VCaP (cell line): ENCODE measurements around the gene DPEP1.

Experiments
- H3K27ac ChIP-seq: fragments of 450-650 bp; 2 replicates; pipeline ENCODE4 v1.5.1; 2017
- TF ChIP-seq, protein P1 (sequence below): fragments of 450-650 bp; conservative IDR thresholded peaks from 2 replicates; pipeline ENCODE4 v1.5.1; 2017; ENCODE audit warnings: mild to moderate bottlenecking, moderate library complexity

Gene DPEP1

DNA sequence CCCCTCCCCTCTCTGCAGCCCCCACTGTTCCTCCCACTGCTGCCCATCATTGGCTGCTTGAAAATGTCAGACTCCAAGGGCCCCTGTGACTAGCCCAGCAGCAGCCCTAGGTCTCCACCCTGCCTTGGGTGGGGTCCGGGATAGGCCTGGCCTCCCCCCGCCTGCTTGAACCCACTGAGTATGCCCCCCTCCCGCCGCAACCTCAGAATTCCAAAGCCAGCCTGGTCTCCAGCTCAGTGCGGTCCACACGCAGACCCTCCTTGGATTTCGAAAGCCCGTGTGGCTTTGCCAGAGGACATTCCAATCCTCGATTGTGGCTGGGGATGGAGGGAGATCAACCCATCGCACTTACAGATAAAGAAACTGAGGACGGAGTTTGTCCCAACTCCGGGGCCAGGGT lies 6.4 kb downstream of the DPEP1 start:
- H3K27ac ChIP-seq, result no peak overlapping the region

DNA sequence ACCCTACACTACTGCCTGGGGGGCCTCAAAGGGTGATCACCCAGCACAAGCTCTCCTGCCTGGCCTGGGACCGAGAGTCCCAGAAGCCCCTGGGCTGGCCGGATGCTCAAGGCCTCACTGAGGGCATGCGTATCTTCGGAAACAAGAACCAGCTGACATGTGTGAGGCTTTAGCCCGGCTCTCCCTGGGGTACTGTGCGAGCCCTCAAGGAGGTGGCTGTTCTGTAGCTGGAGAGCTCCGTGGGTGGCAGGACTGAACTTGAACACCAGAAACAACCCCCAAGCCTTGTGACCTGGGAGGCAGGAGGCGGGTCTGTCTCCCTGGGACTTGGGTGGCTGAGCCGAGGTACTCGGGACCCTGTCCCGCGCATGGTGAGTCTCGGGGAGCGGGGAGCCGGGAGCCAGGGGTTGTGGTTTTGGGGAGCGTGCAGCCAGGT lies 7.0 kb downstream of the DPEP1 start:
- TF ChIP-seq, protein P1, sequence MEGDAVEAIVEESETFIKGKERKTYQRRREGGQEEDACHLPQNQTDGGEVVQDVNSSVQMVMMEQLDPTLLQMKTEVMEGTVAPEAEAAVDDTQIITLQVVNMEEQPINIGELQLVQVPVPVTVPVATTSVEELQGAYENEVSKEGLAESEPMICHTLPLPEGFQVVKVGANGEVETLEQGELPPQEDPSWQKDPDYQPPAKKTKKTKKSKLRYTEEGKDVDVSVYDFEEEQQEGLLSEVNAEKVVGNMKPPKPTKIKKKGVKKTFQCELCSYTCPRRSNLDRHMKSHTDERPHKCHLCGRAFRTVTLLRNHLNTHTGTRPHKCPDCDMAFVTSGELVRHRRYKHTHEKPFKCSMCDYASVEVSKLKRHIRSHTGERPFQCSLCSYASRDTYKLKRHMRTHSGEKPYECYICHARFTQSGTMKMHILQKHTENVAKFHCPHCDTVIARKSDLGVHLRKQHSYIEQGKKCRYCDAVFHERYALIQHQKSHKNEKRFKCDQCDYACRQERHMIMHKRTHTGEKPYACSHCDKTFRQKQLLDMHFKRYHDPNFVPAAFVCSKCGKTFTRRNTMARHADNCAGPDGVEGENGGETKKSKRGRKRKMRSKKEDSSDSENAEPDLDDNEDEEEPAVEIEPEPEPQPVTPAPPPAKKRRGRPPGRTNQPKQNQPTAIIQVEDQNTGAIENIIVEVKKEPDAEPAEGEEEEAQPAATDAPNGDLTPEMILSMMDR, result no peak
- no peak overlapping the region for H3K27ac ChIP-seq

More for the DNA sequence above, 6.4 kb downstream of the DPEP1 start:
- TF ChIP-seq, protein P1, result no peak

DNA sequence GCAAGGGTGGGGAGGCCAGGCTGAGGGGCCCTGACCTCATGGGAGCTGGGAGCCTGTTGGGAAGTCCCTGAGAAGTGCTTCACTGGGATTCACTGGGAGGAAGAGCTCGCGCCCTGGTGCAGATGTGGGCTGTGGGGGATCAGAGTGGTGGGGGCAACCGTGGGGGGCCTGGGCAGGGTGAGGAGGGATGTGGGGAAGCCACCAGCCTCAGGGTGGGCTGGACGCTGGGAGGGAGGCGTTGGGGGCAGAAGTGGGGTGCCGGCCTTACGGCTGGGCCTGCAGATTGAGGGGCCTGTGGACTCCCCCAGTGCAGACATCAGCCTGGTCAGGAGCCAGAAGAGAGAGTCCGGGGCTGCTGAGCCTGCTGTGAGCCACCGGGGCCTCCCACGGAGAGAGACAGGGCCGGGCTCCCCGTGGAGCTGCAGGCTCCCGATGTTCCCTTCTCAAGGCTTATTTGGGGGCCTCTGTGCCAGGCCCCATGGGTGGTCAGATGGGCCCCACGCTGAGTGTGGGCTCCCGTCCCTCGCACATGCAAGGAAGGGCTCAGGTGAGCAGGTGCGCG lies 7.8 kb downstream of the DPEP1 start:
- TF ChIP-seq, protein P1, result no peak
- no peak overlapping the region for H3K27ac ChIP-seq

DNA sequence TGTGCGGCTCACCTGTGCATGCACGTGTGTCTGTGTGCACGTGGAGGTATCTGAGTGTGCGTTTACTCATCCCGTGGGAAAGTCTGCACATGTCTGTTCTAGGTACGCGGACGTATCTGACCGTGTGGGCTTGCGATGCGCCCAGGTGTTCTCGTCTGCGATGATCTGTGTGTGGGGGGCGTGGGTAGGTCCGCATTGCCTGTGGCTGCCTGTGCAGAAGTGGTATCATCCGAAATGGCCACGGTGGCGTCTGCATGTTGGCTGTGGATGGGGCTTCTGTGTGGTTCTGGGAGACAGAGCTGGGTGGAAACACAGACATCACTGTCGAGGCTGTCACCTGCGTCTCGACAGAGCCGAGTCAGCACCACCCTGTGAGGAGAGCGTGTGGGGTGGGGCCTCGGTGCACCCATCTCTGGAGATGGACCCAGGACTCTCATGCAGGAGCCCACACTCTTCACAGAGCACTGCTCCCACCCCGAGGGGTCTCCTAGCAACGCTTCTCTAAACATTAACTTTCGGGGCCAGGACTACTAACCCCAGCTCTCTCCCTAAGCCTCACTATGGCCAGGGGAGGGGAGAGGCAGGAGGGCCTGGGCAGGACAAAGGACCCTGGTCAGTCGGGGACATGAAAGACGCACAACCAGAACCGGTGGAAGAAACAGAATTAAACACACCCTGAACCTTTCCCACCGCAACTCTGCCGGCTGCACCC lies 8.4 kb downstream of the DPEP1 start:
- H3K27ac ChIP-seq, result no peak overlapping the region
- TF ChIP-seq, protein P1, result no peak

DNA sequence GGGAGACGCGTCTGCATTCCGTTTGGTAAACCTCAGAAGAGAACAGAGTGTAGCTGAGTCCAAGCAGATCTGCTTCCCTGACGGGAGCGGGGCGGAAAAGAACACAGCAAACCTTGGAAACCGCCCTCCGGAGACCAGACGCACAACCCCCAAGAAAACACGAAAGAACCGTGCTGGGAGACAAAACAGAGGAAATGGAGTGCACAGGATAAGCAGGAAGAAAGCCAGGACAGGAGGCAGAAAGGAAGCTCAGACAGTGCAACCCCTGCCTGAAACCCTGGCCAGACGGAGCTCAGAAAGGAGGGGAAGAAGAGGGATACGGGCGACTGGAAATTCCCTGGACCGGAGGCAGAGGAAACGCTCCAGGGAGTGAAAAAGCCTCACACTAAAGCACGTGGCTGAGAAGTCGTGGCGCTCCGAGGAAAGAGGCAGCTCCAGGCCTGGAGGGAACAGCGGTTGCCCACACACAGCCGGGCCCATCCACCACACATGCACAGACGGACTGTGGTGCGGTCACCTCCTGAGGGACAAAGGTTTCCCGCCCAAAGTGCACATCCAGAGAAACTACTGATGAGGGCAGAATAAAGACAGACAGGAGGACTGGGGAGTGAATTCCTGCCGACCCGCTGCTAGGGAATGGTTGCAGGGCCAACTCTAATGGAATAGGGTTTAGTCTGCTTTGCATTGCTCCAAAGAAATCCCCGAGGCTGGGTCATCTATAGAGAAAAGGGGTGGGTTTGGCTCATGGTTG lies 10.2 kb downstream of the DPEP1 start:
- TF ChIP-seq, protein P1, result no peak
- no peak overlapping the region for H3K27ac ChIP-seq

DNA sequence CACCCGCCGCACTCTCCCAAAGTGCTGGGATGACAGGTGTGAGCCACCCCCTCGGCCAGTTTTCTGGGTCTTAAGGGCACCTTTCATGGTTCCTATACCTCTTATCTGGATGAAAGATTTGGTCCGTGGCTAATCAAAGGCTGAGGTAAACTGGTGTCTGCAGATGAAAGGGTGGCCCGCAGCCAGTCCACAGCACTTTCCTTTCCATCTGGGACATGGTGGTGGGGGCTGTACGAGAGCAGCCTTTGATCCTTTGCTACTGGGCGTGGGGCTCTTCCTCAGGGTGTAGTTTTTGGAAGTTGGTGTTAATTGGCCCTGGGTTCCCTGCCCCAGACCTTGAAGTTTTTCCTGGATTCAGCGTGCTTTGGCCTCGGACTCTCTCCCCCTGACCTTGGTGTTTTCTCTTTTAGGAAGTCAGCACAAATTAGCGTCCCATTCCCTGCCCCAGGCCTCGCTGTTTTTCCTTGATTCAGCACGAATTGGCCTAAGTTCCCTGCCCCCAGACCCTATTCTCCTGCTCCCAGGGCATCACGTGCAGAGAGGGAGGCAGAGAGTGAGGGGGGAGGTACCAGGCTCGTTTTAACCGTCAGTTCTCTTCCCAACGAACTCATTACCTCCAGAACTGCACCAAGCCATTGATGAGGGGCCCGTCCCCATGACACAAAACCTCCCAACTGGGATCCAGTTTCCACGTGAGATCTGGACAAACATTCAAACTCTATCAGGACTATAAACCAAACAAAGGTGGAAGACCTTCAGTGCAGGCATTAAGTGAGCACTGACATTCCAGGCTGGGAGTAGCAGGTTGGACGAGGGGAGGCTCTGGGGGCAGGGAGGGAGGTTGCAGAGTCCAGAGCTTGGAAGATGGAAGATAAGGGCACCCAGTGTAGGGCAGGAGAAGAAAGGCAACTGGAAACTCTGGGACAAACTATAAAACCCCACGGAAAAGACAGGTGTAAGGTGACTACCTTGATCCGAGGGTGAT lies 11.6 kb downstream of the DPEP1 start:
- no peak overlapping the region for H3K27ac ChIP-seq
- TF ChIP-seq, protein P1, result no peak
